GM19351 (cell line): ENCODE results near the gene SF3B2.
"Not testable (repeated sequence)": the region's sequence is repeated elsewhere in the genome, so short reads cannot be mapped to it uniquely, and the experiment has no call there.

ENCODE experiments used
- ATAC-seq: cut with Tn5 transposase; IDR thresholded peaks from one replicate; pipeline ENCODE4 v1.9.1; 2021; ENCODE audit warnings: mild to moderate bottlenecking, moderate library complexity; ENCODE audit not compliant: unreplicated experiment

SF3B2 gene

DNA sequence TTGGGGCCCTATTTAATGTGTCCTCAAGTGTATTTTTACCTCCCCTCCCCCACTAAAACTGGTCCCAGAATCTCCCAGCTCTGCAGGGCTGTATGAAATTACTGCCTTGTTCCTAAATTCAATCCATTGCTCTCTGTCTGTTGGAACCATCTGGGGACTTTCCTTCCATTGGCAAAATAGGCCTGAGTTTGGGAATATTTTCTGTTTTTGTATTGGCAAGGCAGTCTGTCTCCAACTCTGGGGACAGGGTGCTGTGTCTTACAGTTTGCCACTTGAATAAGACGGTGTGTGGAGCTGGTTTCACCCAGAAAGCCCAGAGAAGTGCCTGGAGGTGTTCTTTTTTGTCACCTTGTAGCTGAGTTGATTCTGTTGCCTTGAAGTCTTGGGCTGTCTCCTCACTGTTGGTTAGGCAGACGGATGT lies 19.2 kb downstream of the SF3B2 start:
- no peak for ATAC-seq

DNA sequence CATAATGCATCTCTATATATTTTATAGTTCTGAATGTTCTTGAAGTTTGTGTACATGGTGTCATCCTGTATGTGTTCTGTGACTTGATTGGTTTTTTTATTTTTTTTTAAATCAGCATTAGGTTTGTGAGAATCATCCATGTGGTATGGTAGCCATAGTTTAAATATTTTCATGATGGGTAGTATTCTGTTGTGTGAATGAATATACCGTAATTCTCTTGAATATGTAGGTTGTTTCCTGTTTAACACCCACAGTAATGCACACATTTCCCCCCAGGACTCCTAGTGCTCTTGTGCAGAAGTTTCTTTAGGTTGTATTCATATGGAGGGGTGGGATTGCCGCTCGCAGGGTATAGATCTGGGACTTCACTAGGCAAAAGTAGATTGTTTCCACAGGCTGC lies 19.9 kb downstream of the SF3B2 start:
- ATAC-seq: no peak

DNA sequence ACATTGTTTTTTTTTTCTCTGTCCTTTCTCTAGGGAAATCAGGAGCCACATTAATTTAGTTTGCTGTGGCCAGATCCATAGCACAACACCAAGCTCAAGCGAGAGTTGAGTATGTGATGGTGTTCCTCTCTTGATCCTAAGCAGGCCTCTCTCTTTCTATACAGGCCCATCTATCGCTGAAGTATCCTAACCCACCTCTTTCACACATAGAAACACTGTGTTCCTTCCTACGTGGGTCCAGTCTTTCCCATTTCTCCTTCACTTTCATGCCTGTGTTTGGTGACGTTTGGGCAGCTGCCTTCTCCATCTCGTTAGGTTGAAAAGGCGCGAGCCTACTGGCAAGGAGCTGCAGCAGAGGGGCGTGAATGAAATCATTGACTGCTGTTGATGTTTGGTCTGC lies 20.4 kb downstream of the SF3B2 start:
- ATAC-seq: no peak

DNA sequence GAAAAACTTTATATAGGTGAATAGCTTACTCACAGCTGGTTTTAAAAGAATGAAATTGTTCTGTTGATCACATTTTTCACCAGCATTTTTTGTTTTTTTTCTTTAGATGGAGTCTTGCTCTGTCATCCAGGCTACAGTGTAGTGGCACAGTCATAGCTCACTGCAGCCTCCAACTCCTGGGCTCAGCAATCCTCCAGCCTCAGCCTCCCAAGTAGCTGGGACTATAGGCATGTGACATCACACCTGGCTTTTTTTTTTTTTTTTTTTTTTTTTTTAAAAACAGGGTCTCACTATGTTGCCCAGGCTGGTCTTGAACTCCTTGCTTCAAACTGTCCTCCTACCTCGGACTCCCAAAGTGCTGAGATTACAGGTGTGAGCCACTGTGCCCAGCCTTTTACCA lies 21.5 kb downstream of the SF3B2 start:
- no peak for ATAC-seq

DNA sequence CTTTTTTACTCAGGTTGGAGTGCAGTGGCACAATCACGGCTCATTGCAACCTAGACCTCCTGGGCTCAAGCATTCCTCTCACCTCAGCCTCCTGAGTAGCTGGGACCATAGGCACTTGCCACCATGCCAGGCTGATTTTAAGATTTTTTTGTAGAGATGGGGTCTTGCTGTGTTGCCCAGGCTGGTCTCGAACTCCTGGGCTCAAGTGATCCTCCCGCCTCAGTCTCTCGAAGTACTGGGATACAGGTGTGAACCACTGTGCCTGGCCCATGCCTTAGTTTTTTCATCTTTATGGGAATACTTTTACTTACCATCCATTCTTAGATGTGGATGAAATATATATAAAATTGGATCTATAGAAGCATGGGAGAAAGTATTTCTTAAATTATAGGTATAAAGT lies 23.1 kb downstream of the SF3B2 start:
- no peak for ATAC-seq

DNA sequence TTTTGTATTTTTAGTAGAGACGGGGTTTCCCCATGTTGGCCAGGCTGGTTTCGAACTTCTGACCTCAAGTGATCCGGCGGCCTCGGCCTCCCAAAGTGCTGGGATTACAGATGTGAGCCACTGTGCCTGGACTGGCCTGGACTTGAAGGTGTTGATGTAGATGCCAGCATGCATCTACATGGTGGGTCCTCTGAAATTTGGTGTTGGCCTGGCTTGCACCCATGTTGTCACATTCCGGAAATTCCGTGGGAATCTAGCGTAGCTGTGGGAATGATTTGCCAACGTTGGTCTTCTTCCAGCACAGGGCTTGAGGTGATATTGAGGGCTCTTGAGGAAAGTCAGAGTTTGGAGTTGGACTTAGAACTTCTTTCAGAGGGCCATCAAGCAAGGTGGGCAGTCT lies 24.4 kb downstream of the SF3B2 start:
- no peak for ATAC-seq

DNA sequence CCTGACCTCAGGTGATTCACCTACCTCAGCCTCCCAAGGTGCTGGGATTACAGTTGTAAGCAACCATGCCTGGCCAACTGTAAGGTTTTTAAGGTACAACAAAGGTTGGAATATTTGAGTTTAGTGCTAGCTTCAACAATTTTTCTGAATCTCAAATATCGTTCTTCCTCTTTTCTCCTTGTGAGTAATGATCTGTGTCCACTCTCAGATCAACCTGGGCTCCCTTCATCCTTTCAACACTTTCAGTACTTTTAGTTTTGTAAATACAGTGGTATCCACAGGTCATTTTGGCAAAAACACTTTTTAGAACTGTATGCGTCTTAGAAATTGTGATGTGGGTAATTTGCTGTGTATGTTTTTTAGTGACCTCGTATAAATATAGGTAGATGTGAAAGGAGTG lies 25.8 kb downstream of the SF3B2 start:
- ATAC-seq: no peak

DNA sequence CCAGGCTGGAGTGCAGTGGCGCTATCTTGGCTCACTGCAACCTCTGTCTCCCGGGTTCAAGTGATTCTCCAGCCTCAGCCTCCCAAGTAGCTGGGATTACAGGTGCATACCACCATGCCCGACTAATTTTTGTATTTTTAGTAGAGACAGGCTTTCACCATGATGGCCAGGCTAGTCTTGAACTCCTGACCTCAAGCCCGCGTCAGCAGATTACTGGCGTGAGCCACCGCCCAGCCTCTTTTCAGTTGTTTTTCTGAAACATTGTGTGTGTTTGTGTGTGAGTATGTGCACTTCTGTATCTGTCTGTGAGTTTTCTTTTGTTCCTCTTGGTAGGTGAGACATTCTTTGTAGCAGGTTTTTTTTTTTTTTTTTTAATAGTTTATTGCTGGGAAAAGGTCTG lies 26.8 kb downstream of the SF3B2 start:
- not testable (repeated sequence) for ATAC-seq

DNA sequence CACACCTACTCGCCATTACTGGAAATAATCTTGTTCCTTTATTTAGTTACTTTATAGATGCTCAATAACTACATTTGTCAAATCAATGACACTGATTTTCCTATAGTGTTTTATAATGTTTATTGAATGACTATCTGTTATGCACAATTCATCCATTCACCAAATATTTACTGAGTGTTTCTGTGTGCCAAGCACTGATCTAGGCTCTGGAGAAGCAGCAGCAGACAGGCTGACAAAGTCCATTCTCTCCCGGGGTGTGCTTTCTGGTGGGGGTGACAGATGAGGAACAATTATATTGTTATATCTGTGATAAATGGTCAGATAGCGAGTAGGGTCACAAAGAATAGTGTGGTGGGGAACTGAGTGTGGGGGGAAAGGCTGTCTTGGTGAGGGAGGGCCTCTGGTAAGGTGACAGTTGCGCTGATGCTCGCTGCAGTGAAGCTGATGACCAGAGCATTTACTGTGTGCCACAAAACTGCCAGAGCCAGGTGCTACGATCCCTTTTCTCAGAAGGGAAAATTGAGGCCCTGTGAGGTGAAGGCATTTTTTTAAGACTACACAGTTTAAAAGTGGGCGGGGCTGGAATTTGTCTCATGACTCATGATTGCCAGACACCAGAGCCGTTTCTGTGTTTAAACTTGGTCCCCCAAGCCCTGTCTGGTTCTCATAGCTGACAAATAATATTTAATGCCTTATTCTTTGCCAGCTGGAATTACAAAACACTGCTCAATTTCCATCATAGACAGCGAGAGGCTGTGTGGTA lies 28.1 kb downstream of the SF3B2 start:
- no peak for ATAC-seq

DNA sequence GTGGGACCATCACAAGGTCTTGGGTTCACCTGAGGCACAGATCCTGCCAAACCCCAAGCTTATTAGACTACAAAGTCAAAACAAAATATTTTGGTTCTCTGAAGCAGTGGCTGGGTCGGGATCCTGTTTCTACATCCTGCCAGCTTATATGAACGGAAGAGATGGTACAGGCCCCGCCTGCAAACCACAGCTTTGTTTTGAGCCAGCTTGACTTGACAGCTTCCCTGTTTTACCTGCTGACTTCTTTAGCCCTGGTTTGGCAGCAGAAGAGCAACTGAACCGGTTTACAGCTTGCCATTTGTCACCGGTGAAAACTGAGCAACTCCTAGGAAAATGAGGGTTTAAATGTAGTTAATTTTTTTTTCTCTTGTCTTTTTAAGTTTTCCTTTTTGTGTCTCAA lies 29.3 kb downstream of the SF3B2 start:
- no peak for ATAC-seq

DNA sequence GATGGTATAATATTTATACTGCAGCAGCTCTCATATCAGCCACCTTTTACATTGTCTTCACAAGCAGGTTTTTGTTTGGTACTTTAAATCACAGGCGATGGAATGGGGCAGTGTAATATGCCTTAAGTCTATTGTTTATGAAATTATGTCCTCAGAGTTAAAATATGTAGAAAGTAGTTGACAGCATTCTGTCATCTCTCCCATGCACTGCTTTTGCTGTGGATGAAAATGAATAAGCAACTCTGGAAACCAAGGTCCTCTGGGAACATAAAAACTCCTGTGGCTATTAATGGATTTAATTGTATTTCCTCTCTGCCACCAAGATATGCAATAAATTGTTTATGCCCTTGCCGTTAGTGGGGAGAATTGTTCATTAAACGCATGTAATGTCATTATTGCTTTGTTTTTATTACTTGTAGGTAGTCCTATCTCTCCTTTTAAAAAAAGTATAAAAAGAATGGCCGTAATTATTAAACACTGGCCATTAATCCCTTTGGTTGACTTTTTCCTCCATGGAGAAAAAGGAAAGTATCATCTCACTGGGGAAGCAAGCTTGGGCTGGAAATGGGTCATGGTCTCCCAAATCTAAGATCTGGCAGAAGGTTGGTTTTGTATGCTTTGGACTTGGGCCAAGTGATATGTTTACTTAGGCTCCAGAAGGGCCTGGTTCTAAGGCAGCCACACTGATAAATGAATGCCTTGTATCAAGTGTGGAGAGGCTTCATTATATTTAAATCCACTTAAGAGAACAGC lies 31.0 kb downstream of the SF3B2 start:
- no peak for ATAC-seq

DNA sequence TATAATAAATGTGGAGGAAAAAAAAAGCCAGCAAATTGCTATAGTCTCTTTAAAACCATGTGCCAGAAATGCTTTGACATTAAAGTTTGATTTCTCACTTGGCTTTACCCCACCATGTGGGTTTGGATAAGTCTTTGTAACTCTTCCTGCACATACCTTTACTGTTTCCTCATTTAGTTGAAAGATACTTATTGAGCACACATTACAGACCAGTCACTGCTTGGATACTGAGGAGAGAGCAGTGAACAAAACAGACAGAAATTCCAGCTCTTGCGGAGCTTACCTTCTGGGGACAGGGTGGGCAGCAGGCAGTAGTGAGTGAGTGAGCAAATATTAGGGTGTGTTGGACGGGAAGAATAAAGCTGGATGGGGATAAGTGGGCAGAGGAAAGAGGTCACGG lies 31.6 kb downstream of the SF3B2 start:
- ATAC-seq: no peak

DNA sequence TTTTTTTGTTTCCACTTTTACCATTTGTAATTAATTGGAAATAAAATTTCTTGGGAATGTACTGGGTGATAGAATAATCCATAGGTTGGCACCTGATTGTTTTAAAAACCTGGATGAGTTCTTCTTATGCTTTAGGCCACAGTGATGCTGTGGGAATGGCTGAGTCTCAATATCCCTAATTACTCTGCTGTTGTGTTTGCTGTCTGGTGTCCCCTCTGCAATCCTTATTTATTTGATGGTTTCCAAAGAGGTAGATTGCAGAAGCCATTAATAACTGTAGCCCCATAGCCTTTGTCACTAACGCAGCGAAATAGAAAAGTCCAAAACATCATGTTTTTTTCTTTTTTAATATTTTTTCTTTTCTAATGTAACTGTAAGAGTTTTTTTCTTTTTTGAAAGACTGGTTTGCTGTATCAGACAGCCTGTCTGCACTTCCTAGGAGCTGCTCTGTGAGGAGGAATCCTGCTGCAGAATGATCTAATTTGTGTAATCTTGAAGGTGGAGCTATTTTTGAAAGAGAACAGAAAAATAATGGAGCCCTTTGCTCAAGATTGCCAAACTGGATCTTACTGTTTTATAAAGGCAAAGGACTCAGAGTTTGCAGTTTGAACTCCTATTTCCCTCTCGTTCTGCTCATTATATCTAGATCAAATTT lies 32.8 kb downstream of the SF3B2 start:
- no peak for ATAC-seq

DNA sequence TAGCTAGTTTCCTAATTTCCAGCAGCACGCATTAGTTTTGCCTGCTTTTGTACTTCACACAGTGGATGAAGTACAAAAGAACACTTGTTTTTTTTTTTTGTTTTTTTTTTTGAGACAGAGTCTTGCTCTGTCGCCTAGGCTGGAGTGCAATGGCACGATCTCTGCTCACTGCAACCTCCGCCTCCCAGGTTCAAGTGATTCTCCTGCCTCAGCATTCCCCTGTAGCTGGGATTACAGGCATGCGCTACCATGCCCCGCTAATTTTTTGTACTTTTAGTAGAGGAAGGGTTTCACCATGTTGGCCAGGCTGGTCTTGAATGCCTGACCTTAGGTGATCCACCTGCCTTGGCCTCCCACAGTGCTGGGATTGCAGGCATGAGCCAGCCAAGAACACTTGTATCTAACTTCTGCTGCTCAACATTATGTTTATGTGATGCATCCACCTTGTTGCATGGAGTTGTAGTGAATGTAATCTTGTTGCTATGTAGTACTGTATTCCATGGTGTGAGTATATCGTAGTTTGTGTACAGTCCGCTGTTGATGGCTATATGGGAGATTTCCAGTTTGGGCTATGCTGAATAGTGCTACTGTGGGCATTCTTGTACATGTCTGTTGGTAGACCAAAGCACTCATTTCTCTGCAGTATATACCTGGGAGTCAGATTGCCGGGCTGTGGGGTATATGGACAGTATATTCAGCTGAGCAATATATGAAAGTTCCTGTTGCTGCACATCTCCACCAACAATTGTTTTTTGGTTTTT lies 35.2 kb downstream of the SF3B2 start:
- no peak for ATAC-seq

DNA sequence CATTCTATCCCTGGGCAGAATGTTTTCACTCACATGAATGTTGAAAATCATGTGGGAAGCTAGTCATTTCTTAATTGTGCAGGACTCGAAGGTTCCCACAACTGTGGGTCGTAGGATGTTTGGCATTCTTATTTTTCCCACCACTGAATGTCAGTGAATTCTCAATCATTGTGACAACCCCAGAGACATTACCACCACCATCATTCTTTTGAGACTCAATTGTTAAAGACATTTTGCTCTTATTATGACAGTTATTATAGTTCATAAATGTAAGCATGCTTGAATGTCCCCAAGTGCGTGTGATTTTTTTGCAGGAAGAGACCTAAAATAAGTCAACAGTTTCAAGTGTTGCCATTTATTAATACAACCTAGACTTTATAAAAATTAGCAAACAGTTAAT lies 36.9 kb downstream of the SF3B2 start:
- no peak for ATAC-seq

DNA sequence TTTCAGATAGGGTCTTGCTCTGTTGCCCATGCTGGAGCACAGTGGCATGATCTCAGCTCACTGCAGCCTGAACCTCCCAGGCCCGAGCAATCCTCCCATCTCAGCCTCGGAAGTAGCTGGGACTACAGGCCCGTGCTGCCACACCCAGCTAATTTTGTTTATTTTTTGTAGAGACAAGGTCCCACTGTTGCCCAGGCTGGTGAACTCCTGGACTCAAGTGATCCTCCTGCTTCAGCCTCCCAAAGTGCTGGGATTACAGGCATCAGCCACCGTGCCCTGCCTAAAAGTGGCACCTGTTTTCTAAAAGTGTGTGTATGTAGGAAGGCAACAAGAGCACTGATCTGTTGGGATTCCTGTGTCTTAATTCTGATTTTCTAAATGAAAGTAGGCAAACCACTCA lies 38.1 kb downstream of the SF3B2 start:
- ATAC-seq: no peak

DNA sequence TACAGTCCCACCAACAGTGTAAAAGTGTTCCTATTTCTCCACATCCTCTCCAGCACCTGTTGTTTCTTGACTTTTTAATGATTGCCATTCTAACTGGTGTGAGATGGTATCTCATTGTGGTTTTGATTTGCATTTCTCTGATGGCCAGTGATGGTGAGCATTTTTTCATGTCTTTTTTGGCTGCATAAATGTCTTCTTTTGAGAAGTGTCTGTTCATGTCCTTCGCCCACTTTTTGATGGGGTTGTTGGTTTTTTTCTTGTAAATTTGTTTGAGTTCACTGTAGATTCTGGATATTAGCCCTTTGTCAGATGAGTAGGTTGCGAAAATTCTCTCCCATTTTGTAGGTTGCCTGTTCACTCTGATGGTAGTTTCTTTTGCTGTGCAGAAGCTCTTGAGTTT lies 40.0 kb downstream of the SF3B2 start:
- not testable (repeated sequence) for ATAC-seq

DNA sequence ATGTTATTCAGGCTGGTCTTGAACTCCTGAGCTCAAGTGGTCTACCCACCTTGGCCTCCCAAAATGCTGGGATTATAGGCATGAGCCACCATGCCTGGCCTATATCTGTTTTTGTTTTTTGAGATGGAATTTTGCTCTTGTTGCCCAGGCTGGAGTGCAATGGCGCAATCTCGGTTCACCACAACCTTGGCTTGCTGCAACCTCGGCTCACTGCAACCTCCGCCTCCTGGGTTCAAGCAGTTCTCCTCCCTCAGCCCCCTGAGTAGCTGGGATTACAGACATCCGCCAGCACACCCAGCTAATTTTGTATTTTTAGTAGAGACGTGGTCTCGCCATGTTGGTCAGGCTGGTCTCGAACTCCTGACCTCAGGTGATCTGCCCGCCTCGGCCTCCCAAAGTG lies 47.6 kb downstream of the SF3B2 start:
- not testable (repeated sequence) for ATAC-seq

DNA sequence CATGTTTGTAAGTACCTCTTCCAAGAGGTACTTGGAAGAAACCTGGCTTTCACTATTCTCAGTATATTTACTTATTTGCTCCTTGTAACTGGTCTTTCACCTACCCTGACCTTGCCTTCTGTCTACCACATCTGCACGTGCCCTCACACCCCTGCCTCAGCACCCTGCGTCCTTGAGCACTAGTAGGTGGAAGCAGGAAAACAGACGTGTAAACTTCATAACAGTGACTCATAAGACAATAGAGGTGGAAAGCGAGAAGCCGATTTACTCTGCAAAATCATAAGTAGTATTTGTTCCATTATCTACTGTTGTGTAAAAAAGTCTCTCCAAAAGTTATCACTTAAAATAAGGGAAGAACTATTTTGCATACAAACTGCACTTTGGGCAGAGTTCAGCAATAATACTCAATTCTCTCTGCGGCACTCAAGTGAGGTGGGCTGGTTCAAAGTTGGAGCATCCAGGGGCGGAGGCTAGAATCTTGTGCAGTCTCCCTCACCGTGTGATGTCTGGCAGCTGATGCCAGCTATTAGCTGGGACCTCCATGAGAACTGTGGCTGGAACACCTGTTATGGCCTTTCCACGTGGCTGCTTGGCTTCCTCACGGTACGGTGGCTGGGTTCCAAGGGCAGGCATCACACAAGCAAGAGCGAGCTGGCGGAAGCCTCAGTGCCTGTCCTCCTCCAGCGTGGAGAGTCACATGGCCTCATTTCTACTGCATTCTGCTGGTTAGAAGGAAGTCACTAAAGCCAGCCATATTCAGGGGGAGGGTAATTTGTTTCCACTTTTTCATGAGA lies 48.3 kb downstream of the SF3B2 start:
- ATAC-seq: peak; percentile 47

DNA sequence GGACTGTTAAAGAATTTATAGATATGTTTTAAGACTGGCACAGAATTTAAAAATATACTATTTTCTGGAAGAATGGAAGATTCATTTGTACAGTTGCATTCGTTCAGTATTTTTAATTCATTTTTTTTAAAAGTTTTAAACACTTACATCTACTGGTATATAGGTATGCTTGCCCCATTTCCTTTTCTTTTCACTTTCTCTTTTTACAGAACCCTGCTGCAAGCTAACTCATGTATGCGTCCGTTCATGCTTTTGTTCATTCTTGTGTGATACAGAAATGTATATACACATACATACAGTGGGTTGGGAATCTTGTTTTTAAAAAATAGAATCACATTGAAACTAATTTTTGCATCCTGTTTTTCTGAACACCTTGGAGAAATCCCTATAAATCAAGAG lies 48.9 kb downstream of the SF3B2 start:
- no peak for ATAC-seq
